NCI-H748 treated with DMSO at 0.1 percent for 48 hours (cell line): ENCODE measurements around the gene TXNRD2.

ENCODE experiments used
- DNase-seq: peaks from one replicate; lab custom pipeline; 2025; lab: John Stamatoyannopoulos, UW

TXNRD2 gene

DNA sequence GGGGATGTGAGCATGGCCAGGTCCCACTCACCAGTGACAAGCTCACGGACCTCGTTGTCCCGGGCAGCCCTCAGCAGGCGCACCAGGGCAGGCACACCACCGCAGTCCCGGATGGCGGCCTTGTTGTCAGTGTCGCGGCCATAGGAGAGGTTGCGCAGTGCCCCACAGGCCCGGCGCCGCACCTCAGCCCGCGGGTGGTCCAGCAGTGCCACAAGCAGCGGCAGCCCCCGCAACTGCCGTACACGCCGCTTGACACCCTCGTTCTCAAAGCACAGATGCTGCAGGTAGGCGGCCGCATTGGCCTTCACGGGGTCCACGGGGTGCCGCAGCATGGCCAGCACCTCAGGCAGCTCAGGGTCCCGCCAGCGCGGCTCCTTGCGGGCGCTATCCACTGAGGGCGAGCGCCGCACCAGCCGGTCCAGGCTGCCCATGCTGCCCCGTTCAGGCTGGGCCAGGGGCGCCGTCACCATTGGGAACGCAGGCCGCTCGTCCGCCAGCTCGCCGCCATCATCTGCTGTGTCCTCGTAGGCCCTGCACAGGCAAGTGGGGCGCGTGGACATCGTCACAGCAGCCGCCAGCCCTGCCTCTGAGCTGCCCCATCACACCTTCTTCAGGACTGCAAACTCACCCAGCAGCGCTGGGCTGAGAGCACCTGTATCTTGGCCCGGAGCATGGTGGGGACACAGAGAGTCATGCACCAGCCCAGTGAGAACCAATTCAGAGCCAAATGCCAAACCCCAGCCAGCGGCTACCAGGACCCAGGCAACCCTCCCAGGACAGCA, 38.3 kb upstream of the TXNRD2 start:
- no peak for DNase-seq

DNA sequence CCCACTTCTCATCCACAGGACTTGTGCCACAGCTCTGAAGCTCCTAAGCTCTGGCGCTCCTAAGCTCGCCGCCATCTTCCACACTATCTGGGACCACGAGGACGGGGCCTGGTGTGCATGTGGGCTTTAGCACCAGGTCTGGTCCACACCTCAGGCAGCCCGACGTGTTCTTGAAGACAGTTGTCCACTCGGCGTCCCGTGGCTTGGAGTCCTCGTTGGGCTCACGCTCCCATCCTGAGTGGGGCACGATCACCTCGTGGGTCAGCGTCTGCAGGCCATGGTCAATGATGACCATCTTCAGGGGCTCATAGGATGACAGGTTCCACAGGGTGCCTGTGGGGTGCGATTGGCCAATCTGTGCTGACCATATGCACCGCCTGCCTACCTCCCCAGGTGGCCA, 37.1 kb upstream of the TXNRD2 start:
- DNase-seq = no peak

DNA sequence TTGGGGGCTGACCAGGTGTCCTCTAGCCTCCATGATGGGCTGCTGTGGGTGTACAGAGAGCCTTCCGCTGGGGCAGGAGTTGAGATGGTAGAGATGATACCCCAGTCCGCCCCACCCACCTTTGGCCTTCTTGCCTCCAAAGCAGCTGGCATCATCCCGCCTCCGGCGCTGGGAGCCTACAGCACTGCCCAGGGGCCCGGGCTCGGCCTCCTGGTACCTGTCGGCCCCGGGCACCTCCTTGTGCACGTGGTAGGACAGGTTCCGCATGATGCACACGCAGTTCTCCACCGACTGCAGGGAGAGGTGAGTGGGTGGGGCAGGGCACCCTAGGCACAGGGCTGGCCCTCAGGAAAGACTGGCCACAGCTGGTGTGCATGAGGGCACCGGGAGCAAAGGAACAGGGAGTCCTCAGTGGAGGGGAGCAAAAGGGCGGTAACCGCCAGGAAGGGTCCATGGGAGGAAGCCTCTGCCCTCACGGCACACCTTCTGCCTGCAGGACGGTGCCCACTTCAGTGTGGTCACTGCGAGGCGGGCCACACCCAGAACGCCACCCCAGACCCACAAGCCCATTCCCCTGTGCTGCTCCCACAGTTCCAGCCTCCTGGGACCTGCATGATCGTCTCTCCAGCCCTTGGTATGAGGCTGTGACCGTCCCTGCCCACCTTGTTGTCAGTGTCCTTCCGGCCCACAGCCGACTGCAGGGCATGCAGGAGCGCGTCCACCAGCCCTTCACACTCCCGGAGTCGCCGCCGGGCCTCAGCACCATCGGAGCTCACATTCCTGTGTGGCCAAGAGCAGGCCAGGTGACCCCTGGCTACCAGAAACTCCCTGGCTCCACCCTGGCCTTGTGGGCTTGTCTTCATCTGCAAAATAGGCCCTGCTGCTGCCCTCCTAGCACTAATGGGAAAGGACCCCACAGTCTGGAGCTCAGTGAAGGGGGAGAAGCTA, 36.0 kb upstream of the TXNRD2 start:
- DNase-seq = no peak

DNA sequence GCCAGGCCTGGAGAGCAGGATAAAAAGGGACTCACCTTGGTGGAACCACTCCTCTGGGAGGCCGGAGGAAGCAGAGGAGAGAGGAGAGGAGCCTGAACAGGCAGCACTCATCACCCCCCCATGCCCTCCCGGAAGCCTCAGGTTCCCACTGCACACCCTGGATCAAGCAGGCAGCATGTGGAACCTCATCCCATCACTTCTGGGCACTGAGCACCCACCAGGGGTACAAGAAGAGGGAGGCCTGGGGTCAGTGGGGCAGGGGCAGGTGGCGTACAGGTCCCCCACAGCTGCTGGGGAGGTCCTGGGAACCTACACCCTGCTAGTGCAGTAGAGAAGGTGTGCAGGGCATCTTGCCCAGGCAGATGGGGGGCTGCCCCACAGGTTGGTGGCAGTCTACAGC, 35.1 kb upstream of the TXNRD2 start:
- DNase-seq = no peak

DNA sequence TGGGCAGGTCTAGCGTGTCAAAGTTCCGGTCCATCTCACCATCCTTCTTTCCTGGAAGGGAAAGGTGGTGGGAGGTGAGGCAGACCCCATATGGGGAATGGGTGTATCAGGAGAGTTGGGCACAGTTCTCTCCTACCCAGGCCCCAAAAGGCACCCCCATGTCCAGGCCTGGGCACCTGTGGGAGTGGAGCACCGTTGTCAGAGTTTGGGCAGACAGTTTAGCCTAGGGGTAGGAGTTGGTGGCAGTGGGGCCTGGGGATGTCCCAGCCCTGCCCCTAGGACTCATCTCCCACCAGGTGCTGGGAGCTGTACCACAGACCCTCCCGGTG, 34.1 kb upstream of the TXNRD2 start:
- DNase-seq = no peak

DNA sequence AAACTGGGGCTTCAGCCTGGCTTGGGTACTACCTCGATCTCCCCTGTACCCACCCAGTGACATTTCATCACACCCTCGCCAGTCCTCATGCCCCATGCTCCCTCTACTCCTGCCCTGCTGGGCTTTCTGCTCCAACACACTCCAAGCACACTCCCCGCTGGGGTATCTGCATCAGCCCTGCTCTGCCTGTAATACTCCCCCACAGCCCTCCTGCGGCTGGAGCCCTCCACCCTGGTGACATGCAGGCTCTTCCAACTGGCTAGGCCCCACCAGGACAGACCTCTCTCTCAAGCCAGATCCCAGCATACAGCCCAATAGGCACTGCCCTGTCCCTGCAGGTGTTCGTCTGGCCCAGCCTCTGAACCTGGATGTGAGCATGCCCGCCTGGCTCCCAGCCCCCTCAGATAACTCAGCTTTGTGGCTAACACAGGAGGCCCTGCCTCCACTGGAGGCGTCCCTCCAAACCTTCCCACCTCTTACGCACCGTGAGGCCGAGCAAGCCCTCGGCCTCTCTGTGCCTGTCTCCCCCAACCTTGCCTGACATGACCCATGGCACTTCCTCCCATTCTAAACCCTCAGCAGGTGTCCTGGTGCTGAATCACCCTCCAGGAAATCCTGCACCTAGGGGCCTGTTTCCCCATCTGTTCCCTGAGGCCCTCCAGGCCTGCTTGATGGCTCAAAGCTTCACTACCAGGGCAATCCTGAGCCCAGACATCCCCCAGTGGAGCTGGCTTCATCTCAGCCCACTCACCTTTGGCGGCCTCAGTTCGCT, 33.5 kb upstream of the TXNRD2 start:
- peak; percentile 63 for DNase-seq

DNA sequence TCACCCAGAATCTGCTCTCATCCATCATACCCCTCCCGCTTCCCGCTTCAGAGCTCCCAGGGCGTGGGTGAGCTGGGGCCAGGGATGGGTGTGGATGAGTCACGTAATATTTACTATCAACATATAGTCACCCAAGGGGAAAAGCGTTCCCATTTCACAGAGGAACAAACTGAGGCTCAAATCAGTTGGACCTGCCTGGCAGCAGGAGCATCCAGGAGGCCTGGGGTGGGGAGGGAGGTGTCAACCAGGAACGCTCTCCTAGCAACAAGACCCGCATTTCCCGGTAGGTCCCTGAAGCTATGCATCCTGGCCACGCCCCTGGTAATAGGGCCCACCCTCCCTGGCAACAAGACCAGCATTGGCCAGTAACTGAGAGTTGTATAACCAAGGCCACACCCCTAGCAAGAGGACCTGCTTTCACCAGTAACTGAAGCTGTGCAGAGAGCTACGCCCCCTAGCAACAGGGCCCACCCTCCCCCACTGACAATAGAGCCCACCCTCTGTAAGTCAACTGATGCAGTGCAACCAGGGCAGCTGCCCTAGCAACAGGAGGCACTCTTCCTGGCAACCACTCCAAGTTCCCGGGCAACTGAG, 32.7 kb upstream of the TXNRD2 start:
- DNase-seq = peak; percentile 90

DNA sequence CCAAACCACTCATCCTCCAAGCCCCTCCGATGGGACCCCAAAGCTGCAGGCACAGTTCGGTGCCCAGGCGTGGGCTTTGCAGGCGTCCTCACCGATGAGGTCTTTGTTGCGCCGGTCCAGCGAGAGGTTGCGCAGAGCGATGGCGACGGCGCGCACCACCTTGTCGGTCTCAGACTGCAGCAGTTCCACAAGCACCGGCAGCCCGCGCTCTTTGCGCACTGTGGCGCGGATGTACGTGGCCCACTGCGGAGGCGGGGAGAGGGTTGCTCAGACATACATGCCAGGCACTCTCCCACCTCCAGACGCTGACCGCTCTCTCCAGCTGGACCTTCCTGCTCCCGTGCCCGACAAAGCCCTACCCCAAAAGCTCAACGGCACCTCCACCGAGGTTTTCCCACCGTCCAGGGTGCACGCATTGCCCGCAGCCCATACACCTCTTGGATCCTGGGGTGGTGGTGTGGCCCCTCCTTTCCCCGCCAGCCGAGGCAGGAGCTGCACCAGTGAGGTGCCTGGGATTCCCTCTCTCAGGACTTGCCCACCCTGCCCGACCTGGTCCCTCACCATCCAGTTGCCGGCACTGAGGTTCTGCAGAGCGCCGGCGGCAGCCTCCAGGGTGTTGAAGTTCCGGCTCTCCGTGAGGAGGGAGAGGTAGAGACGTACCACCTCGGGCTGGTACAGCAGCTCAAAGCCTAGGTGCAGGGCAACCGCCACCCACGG, 32.1 kb upstream of the TXNRD2 start:
- DNase-seq = no peak

DNA sequence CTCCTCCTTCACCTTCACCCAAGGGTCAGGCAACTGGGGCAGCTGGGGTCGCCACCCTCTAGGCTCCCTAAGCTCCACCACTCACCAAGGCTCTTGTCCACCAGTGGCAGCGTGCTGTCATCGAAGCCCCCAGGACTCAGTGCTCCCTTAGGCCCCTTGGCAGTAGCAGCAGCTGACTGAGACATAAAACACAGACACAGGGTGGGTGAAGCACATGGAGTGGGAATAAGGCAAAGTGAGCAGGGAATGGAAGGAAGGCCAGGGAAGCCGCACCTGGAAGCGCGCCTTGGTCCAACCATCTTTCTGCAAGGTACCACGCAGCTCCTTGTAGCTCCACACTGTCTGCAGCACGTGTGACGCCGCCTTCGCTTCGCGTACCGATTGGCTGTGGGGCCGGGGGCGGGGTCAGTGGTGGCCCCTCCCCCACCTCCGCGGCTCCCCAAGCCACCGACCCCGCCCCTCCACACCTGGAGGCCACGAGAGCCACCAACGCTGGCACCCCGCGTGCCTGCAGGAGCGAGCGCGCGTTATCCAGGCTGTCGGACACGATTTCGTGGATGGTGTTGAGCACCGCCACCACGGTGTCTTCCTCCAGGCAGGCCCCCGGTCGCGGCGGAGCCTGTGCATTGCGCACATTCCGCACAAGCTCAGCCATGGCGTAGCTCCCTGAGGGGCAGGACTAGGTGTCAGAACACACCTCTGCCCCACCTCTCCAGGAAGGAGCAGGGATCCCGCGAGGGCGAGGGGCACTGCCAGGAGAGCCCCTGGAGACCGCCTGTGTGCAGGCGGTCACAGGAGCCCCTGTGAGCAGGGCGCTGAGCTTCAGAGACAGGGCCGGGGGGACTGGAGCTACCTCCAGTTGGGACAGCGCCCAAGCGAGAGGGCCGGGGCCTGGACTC, 31.3 kb upstream of the TXNRD2 start:
- DNase-seq = no peak

DNA sequence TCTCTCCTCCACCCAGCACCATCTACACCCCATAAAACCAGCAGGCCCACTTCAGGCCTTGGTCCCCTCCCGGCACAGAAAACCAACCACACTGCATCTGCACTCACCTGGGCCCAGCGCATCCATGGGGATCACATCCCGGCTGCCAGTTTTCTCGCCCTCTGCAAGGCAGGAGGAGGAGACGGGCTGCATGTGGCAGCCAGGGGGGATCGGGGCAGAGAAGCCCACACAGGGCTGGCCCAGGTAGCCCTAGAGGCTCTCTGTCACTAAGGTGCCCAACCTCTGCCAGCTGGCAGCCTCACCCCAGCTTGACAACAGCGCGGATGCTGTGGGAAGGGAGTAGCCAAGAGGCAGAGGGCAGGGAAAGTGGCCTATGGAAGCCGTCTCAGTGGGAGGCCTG, 30.6 kb upstream of the TXNRD2 start:
- no peak for DNase-seq

DNA sequence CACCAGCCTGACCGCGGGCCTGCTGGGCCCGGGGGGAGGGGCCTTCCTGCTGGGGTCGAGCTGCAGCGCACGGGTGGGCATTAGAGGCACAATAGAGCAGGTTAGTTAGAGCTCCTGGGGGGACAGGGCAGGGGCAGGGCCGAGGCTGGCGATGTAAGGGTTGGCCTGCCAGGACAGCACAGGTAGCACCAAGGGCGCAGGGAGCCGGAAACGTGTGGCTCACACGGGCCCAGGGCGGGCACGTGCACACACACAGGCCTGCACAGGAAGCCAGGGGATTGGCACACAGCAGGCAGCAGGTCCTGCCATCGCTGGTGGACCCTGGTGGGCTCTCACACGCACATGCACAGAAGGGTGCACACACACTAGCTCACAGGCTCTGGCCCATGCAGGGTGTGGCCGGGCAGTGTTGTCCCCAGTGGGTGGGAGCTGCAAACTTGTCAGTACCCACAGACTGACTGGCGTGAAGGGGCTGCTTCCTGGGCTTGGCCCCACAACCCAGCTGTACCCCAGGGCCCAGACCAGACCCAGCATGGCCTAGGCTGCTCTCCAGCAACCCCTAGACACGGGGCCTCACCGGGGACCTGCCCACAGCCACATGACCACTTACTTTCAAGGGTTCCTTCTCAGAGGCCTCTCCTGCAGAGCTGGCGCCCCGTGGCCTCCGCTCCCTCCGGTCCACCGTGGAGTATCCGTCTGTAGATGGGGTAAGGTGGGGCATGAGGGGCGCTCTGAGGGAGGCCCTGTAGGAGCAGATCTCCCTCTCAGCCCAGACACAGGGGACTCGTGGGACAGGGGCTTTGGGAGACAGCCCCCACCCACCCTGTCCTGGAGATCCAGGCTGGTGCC, 29.9 kb upstream of the TXNRD2 start:
- no peak for DNase-seq

DNA sequence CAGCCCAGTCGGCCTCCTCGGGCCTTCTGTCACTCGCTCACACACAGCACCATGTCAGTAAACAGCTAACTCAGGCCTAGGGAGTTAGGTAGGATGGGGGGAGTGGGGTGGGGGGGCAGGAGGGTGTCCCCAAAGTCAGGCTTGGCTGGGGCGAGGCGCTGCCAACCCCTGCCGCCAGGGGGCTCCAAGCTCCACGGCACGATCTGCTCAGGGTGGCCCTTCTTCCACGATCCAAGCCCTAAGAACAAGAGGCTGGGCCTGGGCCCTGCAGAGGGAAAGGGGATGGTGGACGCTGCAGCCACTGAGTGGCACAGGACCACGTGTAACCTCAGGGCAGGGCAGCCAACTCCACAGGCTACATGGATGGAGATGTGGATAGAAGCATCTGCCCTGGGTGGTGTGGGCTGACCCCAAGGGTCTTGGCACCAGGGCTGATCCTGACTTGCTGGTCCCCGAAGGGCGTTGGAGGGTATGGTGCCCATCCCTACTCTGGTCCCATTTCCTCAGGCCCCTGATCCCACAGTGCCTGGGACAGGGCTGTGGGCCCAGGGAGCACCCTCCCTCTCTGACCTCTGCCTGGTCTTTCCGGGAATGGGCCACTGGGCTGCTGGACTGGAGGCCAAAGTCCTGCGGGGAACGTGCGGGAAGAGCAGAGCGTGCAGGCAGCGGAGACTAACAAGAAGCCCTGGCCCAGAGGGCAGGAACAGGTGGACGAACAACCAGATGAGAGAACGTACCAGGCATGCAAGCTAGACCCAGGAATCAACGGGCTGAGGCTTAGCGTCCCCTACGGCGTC, 29.1 kb upstream of the TXNRD2 start:
- DNase-seq = no peak

DNA sequence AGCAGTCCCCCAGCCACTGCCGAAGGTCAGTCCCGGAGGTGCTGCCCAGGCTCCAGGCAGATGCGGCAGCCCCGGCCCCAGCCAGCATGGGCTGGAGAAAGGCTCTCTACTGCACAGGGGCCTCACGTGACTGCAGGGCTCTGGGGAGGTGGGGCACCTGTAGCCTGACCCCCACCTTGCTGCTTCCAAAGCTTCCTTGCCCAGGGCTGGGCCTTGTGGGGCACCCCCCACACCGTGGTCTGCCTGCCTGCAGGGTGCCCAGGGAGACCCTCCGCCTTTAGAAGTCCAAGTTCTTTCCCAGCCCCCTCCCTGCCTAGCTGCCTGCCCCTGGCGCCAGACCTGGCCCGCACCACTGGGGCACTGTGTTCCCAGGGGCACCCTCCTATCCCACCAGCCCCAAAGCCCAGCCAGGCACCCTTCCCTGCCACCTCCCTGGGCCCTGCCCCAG, 28.4 kb upstream of the TXNRD2 start:
- no peak for DNase-seq

DNA sequence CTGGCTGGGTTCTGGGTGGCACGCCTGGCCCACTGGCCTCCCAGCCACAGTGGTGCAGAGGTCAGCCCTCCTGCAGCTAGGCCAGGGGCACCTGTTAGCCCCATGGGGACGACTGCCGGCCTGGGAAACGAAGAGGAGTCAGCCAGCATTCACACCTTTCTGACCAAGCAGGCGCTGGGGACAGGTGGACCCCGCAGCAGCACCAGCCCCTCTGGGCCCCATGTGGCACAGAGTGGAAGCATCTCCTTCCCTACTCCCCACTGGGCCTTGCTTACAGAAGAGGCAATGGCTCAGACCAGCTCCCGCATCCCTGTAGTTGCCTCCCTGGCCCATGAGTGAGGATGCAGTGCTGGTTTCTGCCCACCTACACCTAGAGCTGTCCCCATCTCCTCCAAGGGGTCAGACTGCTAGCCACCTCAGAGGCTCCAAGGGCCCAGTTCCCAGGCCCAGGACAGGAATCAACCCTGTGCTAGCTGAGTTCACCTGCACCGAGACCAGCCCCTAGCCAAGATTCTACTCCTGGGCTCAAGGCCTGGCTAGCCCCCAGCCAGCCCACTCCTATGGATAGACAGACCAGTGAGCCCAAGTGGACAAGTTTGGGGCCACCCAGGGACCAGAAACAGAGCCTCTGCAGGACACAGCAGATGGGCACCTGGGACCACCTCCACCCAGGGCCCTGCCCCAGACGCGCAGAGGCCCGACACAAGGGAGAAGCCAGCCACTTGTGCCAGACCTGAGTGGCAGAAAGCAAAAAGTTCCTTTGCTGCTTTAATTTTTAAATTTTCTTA, 27.7 kb upstream of the TXNRD2 start:
- DNase-seq = no peak

DNA sequence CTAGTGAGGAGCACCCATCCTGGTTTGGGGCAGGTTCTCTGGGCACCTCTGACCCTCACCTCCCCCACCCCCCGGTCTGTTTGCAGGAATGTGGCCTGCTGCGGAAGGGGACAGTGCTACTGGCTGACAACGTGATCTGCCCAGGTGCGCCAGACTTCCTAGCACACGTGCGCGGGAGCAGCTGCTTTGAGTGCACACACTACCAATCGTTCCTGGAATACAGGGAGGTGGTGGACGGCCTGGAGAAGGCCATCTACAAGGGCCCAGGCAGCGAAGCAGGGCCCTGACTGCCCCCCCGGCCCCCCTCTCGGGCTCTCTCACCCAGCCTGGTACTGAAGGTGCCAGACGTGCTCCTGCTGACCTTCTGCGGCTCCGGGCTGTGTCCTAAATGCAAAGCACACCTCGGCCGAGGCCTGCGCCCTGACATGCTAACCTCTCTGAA, 26.9 kb upstream of the TXNRD2 start:
- no peak for DNase-seq

DNA sequence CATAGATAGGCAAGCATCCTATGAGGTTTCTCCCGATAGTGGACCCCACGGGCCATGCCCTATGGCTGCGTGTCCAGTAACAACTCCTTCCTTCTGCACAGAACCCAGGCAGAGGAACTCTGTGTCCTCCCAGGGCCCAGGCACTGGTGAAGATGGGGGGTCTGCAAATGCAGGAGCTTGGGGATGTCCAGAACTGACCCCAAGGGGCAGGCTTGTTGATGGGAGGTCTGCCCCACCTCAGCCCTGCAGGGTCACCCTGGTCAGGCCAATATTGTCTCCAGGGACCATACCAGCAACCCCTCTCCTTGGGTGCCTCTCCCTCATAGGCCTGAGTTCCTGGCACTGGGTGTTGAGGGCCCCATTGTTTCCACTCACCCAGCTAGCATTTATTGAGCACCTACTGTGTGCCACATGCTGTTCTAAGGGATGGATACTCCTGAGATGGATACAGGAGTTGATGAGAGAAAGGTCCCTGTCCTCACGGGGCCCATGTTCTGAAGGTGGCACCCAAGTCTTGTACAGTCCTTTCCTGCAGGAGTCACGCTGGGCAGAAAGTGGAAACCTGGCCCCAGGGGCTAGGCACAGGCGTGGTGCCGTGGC, 26.3 kb upstream of the TXNRD2 start:
- DNase-seq = no peak
